ENCODE measurements around the gene KL. TPM values are rescaled to one million over a fixed set of nuclear protein-coding genes. Genes with fewer than 3 reads are reported as not detected.

The KL gene
- total and polyA plus RNA-seq, 2 of the 8 experiments (the other 6 are each of a cell fraction or from before 2014, with no cell fraction given): 0.02 TPM; not detected in 1

DNA sequence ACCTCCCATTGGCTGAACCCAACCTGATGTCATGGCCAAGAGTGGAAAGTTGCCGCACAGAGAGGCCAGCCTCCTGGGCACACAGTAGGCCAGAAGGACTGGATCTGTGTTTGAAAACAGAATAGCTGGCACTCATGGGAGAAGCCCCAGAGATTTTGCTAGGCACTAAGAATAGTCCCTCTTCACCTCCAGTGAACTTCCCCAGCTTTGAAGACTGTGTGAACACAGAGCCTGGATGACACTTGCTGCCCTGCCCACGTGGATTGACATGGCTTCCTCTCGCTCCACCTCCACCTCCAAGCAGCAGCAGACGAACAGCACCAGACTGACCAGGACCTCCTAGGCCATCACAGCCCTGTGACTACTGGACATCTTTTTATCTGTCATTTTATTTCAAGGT lies 37.9 kb upstream of the KL start:
- no peak overlapping the region for H2AK5ac ChIP-seq (ENCODE audit: low read depth, low read length)
- no peak overlapping the region for H3K4me3 ChIP-seq (ENCODE audit: extremely low read depth in 1 of 4, insufficient read depth in 2 of 4, low read depth in 3 of 4, low read length in 4 of 4)
- H3K27me3 ChIP-seq (replicated peaks in 1 of 4; ENCODE audit: control insufficient read depth in 3 of 4, extremely low read depth in 1 of 4, insufficient read depth in 3 of 4, low read length in 3 of 4): no peaks in the 10 kb centered on the region
- H3K14ac ChIP-seq (ENCODE audit: insufficient read length): no peak overlapping the region
- H3K36me3 ChIP-seq (ENCODE audit: control insufficient read depth in 2 of 4, insufficient read depth in 4 of 4, low read length in 3 of 4): no peaks in the 10 kb centered on the region
- no peak overlapping the region for H3K27ac ChIP-seq (ENCODE audit: low read depth, low read length)
- DNase-seq (ENCODE audit: low read depth in 1 of 2, low spot score in 2 of 2): no peak
- H2BK12ac ChIP-seq (ENCODE audit: low read depth, low read length): no peak overlapping the region
- no peak overlapping the region for H3K9ac ChIP-seq (replicated peaks in 1 of 4; ENCODE audit: extremely low read depth in 1 of 4, low read depth in 3 of 4, low read length in 3 of 4)
- H4K8ac ChIP-seq (ENCODE audit: extremely low read depth, insufficient read depth, low read length): no peak overlapping the region
- H2BK5ac ChIP-seq (ENCODE audit: low read depth, low read length): no peak overlapping the region
- H3K4me2 ChIP-seq (ENCODE audit: insufficient read depth in 1 of 2, low read depth in 2 of 2, low read length in 2 of 2): no peak overlapping the region
- ChIA-PET CTCF (ENCODE audit: partially characterized antibody) (interaction anchor here (1.0 to 1.3 kb wide), 2 partner anchors 8 to 57 kb away, joined by 3 read pairs; no protein-coding TSS in a partner anchor), POLR2A (ENCODE audit: partially characterized antibody) (no interaction called here)
- 94% methylated on average over 4 of the region's 4 CpGs; no CpG with 5 or more reads in 1 of the 2 experiments for WGBS, 2 experiments (ENCODE audit: extremely low coverage in 1 of 2, insufficient coverage in 1 of 2, insufficient read length in 1 of 2, insufficient replicate concordance in 2 of 2, low coverage in 1 of 2, low lambda C conversion rate in 2 of 2, missing lambda C conversion rate in 1 of 2)
- no peak overlapping the region for H4K91ac ChIP-seq (replicated peaks; ENCODE audit: insufficient read length, low read length)
- no peak overlapping the region for H3K4ac ChIP-seq (replicated peaks; ENCODE audit: insufficient read length, low read depth, low read length)
- peaks cover 5% of the 10 kb centered on the region; the same call in 1 of the 2 replicates for H3K23me2 ChIP-seq (ENCODE audit: low read depth, low read length)
- H2BK120ac ChIP-seq (replicated peaks; ENCODE audit: low read depth, low read length): no peak overlapping the region
- H3K23ac ChIP-seq (ENCODE audit: insufficient read length): no peak overlapping the region
- H3K9me3 ChIP-seq (ENCODE audit: insufficient read depth in 2 of 2, low read depth in 1 of 2, low read length in 1 of 2): no peaks in the 10 kb centered on the region
- no peak for FAIRE-seq
- no peak overlapping the region for H3K18ac ChIP-seq (ENCODE audit: extremely low read depth, low read length)
- peaks cover 0 to 3% (median 0%) of the 10 kb centered on the region in 4 experiments; a peak in 2 of 7 replicates for H3K4me1 ChIP-seq (replicated peaks in 1 of 4; ENCODE audit: control insufficient read depth in 3 of 4, insufficient read depth in 4 of 4, low read length in 3 of 4)
- H3K56ac ChIP-seq (replicated peaks; ENCODE audit: insufficient read length, low read depth, low read length): no peak overlapping the region
- TF ChIP-seq CHD2 (IDR thresholded peaks at IDR 0.05; ENCODE audit: low read length) (no peak), NRF1 (IDR thresholded peaks at IDR 0.05; ENCODE audit: low read depth, low read length) (no peak)
- H3K79me2 ChIP-seq (ENCODE audit: control insufficient read depth in 1 of 2, insufficient read depth in 2 of 2, low read length in 2 of 2): no peaks in the 10 kb centered on the region; a peak in 1 of 4 replicates
- H2AFZ ChIP-seq (ENCODE audit: low read length): peak overlapping the region; percentile 31; the same call in 1 of the 2 replicates
- H4K5ac ChIP-seq (ENCODE audit: insufficient read length, low read depth, low read length): no peak overlapping the region
- no peak overlapping the region for H2BK20ac ChIP-seq (ENCODE audit: low read length)
- H2BK15ac ChIP-seq (ENCODE audit: low read length): no peak overlapping the region
- peaks cover 0 to 1% of the 10 kb centered on the region in 2 experiments for H4K20me1 ChIP-seq (replicated peaks in 1 of 2; ENCODE audit: control insufficient read depth in 1 of 2, insufficient read depth in 2 of 2, low read length in 2 of 2)
- H3K79me1 ChIP-seq (ENCODE audit: low read depth, low read length): no peaks in the 10 kb centered on the region
